NCI-H1092 treated with DMSO at 0.1 percent for 48 hours (cell line): Measurements from ENCODE around the gene REEP1.

Source experiments
- DNase-seq: peaks from one replicate; lab custom pipeline; 2025; lab: John Stamatoyannopoulos, UW

Gene REEP1

DNA sequence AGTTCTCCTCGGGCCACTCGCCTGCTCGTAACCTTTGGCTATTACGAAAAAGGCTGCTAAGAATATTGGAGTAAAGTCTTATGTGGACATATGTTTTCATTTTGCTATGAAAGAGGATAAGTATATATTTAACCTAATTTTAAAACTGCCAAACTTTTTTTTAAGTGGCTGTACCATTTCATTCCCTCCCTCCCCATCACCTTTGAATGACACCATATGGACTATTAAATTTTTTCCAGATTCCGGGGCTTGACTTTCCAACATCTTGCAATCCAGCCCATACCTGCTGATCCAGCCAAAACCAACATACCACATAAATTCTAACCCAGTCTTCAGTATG, 31.5 kb downstream of the REEP1 start:
- no peak for DNase-seq

DNA sequence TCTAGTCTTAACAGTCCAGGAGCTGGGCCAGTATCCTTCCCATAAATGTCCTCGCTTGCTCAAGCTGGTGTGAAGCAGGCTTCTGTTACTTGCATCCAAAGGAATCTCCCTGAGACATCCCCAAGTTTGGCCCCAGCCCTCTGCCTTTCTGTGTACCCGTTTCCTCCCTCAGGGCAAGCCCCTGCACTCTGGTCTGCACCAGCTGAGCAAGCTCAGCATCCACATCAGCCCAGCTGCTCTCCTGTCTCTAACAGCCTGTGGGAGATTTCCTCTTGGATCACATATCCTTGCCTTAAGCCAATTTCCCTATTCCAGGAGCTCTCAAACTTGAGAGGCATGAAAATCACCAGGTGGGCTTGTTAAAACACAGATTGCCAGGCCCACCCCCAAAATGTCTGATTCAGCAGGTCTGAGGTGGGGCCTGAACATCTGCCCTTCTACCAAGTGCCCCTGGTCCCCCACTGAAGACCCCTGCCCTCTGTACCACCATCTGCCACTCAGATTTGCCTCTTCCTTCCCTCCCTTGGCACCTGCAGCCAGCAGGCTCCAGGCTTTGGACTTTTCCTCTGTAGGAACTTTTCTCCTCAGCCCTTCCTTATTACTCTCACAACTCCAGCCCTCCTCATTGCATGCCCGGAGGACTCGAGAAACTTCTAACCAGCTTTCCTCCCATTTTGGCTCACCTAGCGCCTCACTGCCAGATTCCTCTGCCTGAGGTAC, 32.1 kb downstream of the REEP1 start:
- no peak for DNase-seq

DNA sequence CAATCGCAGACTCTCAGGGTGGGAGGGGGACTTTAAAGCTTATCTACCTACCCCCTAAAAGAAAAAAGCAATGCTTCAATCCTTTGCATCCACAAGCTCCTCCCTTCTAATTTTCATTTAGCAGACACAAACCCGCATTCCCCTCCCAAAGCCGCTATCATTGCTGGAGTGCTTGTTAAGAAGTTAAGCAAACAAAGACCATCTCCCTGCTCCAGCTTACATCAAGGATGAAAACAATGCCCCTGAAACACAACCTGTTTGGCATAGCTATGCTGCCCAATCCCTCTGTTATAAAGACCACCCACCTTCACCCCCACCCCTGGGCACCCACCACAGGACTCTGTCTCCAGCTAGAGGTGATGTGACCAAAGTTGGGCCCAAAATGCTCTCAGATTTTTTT, 33.0 kb downstream of the REEP1 start:
- DNase-seq = no peak

DNA sequence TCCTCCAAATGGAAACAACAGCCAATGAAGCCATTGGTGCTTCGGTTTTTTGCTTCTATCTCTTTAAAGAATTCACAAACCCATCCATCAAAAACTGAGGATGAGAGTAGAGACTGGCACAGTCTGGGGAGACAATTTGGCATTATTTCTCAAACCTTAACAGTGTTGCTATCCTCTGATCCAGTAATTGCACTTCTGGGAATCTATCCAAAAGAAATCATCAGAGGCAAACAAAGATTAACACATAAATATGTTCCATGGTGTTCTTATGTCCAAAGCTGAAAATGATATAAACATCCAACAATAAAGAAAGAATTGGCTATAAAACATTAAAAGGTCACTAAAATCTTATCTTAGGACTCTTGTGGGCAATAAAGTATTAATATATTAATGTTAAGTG, 35.1 kb downstream of the REEP1 start:
- peak; percentile 4 for DNase-seq

DNA sequence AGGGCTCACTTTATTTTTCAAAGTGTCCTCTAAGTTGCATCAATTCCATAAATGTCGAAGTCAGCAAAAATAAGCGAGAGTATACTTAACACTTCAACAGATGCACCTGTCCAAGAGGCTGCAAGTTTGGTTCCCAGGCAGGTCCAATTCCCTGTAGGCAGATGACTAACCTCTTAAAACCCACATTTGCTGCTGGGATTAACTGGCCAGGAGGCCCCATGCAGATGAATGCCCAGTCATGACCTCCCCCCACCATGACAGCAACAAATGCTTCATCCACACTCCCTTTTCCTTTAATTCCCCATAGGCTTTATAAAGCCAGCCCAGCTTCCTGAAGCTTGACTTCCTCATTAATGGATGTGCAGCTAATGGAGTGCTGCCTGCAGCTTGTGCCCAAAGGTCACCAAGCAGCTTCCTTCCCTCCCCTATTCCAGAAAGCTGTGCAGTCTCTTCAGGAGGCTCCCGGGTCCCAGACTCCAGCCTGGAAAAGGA, 35.7 kb downstream of the REEP1 start:
- DNase-seq = no peak

DNA sequence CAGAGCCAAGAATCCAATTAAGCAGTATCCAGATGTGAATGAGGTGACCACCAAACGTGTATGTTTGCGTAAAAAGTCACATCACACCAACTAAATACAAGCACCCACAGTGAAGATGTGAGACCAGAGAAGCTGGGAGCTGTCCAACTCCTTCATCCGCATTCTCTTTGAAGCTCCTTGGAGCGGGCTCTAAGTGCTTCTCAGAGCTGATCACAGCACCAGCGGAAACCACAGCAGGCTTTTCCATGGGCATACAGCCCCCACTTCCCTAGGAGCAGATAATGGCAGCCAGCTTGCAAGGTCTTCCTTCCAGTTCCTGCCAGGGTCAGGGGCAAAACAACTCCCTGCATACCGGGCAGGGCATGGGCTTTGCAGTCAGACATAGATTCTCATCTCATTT, 36.4 kb downstream of the REEP1 start:
- DNase-seq = no peak

DNA sequence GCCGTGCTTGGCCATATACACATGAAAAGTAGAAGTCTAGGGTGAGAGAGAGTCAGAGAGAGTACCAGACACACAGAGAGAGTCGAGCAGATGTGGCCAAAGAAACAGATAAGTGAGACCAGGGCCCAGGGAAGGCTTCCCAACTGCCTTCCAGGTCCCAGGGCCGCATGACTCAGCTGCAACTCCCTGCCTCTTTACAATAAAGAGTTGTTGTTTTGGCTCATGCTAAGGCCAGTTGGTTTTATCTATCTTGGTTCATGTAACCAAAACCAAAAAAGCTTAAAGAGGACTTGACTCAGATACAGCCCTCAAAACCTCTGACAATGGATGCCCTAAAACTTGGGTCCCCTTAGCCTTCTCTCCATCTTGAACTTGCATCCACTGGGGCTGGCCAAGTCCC, 36.9 kb downstream of the REEP1 start:
- no peak for DNase-seq

DNA sequence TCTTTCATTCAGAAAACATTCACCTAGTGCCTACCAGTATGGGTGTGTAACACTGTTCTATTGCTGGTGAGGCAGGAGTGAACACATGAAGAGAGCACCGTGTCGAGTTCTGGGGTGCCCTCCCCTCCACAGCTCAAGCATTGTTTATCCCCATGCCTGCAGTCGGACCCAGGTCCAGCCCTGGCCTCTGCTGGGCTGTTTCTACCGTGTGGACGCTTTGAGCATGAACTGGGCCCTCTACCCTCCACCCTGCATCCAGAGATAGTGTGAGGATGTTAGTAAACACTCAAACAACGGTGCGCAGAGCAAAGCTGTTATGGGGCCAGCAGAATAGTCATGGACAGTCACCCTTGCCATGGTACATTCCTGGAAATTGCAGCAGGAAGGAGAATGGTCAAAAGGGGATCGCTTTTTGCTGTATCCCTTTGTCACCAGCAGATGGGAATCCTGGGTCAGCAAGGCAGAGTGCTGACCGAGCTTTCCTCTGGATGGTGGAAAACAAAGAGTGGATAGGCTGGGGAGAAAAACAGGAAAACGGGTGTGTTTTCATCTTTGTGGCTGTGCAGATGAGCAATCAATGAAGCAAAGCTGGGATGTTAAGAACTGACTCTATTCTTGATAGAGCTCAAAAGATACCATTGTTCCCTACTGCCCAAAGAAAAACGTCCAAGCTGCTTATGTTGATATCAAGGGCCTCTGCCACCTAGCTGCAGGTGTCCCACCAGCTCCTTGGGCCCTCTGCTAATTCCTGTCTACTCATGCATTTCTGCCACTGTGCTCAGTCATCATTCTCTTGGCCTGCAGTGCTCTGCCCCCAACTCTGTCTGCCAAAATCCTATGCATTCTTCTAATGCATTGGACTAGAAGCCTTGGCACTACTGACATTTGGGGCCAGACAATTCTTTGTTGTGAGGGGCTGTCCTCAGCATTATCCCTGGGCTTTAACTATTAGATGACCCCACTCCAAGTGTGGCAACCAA, 38.7 kb downstream of the REEP1 start:
- no peak for DNase-seq

DNA sequence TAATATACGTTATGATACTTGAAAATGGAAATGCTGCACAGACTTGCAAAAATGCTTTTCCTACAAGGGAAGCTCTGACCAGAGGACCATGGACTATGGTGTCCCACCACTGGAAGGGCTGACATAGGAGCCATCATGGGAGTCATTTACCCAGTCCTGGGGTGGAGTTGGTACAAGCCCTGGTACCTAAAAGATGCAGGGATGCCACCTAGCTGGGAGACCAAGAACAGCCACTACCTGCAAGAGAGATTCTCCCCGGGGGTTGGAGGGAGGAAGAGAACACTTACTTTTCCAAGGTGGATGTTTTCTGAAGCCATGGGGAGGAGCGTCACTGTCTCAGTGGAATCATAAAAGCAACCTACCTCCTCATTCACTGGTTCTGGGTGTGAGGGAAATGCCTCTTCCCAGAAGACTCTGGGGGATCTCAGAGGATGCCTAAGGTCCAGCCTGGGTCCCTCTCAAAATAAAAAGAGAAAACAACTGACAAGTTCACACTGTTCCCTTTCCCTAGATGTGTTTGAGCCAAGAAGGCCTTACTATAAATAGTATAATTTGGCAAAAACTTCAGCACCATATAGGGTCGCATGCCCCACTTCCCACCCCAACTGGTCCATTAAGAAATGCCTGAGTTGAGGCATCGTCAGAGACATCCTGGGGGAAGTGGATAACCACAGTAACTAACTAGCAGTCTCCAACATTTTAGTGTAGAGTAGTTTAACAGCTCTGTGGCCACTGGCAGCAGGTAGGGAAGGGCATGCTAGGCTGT, 39.9 kb downstream of the REEP1 start:
- no peak for DNase-seq

DNA sequence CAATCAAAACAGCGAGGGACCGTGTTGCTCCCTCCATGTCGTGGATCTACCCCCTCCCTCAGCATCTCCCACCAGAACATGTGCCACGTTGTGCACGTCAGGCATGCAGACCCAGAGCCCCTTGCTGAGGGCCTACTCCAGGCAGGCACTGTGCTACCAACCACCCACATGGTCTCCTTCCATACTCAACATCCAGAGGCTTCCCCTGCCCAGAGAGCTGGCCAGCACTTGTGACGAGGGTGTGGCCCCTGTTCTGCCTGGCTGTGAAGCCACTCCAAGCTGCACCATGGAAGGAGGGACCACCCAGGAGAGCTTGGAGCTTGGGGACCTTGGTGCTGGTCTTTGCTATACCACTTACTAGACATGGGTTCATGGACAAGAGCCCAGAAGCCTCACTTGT, 40.5 kb downstream of the REEP1 start:
- DNase-seq = no peak

DNA sequence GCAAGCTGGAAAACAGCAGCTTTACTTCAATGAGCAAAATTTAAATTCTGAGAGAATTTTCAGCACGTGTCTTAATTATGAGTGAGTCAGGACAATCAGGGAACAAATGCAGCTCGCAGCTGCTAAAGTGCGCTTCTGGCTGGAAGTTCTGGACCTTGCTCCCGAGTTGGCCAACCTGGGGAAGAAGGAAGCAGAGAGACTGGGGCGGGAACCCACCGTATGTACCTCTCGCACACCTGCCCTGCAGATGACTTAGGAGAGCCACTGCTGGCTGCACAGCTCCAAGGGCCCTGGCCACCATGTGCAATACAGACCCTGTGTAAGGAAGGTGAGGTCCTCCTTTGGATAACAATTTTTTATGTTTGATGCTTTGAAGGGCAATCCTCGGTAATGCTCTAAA, 42.4 kb downstream of the REEP1 start:
- no peak for DNase-seq

DNA sequence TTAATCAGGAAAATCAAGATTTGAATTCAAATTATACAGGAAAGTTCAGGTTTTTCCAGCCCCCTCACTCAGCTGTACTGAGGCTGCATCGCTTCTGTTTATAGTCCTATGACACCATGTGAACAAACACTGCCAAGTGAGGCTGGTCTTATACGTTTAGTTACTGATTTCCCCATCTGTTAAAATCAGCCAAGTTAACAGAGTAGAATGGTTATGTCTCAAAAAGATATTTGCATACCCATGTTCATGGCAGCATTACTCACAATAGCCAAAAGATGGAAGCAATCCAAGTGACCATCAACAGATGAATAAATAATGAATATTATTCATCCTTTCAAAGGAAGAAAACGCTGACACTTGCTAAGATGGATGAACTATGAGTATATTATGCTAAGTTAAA, 43.8 kb downstream of the REEP1 start:
- DNase-seq = no peak

DNA sequence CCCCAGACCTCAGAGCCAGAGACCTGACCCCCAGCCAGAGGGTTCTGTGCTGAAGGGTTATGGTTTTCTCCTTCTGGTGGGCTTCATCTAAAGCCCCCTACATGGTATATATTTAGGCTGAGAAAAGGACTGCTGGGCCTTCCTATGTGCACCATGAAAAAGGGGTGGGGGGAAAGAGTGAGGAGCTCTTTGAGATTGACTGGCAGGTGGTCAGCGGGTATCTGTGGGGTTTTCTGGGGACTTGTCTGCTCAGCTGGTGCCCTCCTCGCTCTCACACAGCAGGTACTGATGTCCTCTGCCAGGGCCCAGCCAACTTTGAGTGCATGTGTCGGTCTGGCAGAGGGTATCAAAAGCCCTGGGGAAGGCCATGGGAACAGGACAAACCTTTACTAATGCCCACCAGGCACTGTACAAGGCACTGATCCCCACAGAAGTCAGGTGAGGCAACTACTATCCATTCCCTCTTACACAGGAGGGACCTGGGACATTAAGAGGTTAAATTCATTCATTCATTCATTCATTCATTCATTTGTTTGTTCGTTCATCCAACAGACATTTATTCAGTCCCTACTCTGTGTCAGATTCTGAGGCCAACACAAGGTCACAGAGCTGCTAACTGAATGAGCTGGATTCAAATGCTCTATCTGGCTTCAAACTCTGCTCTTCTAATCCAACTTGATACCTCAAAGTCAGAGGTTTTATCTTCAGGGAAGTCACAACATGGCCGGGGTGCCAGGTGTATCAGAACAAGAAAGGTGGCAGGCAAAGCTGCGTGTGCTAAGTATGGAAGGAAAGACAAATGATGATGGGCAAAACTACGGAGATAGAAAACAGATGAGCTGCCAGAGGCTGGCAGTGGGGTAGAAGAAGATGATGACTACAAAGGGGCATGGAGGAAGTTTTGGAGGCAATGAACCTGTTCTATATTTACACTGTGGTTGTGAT, 44.6 kb downstream of the REEP1 start:
- no peak for DNase-seq

DNA sequence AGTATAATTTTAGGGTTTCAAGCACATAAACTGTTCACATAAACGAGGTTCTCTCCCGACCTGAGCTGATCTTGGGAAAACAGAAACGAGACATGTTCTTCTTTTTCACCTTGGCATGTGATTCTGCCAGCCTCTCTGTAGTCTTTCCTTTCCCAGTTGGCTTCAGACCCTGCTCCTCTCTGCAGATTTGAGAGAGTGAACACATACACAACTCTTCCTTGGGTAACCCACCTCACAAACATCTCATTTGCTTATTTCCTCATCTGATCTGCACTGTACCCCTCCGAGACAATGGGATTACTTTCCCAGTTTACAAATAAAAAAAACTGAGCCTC, 46.1 kb downstream of the REEP1 start:
- DNase-seq = no peak

DNA sequence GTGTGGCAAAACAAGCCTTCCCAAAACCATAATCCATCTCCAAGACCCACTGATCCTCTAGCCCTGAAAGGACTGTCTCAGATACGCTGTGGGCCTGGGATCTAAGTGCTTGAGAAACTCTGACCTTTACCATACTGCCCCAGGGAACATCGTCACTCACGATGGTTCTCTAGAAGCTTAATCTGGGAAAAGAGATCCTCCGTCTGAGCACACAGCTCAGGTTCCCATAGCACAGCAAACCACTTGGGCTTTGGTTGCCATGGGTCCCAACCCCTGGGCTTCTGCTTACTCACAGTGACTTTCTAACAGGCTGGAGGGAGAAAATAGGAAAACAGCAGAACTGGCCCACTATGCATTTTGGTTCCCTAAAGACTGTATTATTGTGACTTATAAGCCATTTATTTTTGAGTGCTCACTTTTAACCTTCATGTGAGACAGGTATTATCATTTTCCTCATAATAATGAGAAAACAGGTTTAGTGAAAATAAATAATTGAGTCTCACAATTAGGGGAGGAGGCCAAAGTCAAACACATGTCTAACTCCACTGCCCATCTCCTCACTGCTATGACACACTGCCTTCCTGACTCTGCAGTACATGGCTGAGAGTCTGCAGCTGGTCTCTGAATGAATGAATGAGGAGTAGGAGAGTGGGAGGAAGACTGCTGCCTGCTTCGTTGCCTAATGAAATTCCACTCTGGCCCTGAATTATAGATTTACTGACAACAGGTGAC, 46.7 kb downstream of the REEP1 start:
- DNase-seq = no peak

DNA sequence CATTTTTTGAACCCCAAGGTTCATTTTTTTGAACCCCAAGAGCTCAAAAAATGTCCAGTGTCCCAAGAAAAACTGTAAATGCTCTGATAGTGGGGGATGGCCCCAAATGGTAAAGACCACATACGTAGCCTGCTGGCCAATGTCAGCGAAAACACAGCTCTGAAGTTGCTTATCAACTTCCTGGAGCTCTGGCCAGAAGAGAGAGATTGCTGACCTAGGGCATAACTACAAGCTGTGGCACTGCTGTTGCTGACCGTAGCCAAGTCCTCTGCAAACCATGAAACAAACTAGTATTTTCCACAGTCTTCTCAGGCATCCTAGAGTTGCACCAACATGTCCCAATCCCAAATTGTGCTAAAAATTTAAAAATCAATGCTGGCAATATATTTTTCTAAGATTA, 50.9 kb downstream of the REEP1 start:
- DNase-seq = no peak

DNA sequence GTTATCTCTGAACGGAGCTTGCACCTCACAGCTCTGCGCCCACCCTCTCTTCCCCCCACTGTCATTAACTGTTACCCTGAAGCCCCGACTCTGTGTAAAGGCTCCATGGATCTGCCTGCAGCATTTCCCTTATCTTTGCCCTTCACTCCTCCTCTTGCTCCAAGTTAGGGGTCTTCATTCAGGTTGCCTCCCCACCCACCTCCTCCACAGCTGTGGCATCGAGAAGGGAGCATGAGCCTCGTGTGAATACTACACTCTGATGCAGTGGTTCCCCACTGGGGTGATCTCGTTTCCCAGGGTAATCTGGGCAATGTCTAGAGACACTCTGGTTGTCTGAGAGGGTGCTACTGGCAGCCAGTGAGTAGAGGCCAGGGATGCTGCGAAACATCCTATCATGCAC, 51.4 kb downstream of the REEP1 start:
- DNase-seq = no peak

DNA sequence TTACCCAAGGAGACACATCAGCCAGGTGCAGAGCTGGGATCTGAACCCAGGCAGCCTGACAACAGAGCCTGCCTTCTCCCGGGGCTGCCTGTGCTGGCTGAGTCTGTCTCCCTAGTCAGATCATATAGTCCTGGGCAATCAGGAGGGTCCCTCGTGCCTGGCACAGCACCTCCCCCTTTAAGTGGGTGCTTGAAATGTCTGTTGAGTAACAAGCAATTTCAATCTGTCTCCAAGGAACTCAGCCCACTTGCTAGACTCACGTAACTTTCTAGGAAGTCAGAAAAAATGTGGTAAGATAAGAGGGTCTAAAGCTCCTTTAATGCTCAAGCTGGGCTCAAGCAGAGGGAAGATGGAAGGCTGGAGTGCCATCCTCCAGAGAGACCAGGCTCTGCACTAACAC, 51.9 kb downstream of the REEP1 start:
- no peak for DNase-seq

DNA sequence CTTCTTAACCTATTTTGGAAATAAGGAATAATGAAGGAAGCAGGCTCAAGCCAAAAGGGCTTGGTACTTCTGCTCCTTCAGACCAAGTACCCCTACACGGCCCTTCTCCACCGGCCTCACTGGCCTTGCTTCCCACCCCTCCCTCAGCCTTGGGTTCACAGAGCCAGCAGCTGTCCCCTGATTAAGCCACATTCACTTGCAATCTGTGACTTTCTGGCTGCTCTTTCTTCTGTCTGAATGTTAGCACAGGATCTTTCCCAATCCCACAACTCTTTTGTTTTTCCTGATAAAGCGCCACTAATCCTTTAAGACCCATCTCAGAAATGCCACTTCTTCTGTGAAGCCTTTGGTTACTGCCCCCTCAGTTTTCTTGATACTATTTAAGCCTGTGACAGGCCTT, 52.4 kb downstream of the REEP1 start:
- no peak for DNase-seq

DNA sequence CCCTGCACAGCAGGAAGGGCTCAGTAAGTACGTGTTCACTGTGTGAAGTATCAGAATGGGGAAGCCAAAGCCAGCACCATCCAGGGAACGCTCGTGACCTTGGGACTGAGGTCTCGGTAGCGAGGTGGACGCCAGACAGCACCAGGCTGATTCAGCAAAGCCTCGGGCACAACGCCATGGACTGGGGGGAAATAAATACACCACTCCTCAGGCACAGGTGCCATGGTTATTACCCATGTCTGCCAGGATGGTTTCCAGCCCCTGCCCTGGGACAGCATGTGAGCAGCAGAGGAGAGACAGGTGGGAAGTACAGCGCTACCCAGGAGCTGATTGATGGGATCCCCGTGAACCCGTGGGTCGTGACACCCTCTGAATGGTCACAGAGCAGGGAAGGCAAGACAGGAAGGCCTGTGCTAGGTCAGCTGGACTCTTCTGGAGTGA, 53.0 kb downstream of the REEP1 start:
- DNase-seq = no peak
